ENCODE data around the gene PARD3B.

GRCh38 chr2:204608237-204608939 is 63.1 kb downstream of the PARD3B start:
- no peak for TF ChIP-seq GATA2 (IDR thresholded peaks at IDR 0.05; ENCODE audit: low read depth, low read length)
- TF ChIP-seq GATA3 (IDR thresholded peaks at IDR 0.05; ENCODE audit: low read depth, low read length) = no peak

Data from SH-SY5Y (cell line).